ENCODE results near the gene SNORC.

The SNORC gene

DNA sequence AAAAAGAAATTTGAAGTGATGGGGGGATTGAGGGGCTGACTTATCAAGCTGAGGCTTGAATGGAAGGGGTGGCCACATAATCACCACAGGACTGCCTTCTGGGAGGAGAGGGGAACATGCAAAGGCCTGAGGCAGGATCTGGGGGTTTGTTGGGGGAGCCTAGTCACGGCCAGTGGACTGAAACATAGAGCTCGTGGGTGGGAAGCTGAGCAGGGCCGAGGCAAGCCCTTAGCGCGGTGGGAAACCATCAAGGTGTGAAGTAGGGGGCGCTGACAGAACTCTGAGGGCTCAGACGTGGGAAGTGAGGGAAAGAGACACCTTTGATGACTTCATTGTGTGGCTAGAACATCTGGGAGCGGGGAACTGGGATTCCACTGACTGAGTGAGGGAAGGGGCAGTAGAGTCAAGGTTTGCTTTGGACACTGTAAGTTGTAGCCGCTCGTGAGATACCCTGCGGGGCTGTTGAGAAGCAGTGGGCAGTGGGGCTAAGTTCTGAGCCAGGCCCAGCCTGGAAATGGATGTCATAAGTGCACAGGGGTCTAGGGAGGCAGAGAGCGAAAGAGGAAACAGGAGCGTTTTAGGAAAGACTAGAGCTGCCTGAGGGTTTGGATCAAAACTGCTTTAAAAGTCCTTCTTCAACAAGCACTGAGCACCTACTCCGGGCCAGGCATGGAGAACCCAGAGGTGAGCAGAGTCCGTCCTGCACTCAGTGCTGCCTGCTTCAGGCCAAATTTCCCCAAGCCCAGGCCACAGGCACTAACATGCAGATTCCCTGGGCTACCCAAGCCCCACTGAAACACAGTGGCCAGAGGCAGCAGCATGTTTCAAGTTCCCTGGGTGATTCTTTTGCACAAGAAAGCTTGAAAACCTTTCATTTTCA, 686 bp upstream of the SNORC start:
- no peak for DNase-seq

DNA sequence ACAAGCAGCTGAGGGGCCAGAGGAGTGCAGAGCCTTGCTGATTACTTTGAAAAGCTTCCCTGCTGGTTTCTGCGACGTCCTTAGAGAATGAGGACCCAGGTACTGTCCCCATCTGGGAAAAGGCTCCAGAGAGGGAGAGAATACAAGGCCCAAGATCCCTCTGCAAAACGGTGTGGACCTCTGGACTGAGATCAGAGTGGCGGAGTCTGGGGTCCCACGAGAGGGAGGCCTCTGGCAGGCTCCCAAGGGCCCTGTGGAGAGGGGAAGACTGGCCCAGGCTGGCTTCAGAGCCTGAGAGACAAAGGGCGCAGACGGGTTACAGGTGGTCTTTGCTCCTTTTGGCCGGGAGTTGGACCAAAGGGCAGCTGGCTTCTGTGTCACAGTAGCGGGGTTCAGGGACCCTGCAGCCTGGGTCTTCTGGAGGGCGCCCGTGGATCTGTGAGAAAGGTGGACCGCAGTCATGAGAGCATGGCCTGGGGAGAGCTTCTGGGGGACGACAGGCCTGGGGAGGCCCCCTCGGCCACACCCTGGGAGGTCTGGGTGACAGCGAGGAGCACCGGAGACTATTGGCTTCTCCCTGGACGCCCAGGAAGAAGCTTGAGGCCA, 805 bp downstream of the SNORC start:
- no peak for DNase-seq

DNA sequence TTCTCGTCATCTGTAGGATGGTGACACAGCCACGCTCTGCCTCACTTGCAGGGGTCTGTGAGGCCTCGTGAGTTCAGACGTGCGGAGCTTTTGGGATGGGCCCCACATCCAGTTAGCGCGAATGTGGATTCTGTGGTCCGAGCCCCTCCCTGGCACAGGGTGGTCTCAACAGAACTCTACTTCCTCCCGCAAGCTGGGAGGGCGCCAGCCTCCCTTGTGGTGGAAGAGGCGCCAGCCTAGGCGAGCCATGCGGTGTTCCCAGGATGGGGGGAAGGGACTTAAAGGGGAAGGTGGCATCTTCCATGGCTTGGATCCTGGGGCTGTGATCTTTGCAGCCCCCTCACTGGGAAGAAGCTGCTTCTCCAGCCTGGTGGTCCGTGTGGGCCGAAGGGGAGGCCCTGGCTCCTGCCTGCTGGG, 1.4 kb downstream of the SNORC start:
- no peak for DNase-seq

DNA sequence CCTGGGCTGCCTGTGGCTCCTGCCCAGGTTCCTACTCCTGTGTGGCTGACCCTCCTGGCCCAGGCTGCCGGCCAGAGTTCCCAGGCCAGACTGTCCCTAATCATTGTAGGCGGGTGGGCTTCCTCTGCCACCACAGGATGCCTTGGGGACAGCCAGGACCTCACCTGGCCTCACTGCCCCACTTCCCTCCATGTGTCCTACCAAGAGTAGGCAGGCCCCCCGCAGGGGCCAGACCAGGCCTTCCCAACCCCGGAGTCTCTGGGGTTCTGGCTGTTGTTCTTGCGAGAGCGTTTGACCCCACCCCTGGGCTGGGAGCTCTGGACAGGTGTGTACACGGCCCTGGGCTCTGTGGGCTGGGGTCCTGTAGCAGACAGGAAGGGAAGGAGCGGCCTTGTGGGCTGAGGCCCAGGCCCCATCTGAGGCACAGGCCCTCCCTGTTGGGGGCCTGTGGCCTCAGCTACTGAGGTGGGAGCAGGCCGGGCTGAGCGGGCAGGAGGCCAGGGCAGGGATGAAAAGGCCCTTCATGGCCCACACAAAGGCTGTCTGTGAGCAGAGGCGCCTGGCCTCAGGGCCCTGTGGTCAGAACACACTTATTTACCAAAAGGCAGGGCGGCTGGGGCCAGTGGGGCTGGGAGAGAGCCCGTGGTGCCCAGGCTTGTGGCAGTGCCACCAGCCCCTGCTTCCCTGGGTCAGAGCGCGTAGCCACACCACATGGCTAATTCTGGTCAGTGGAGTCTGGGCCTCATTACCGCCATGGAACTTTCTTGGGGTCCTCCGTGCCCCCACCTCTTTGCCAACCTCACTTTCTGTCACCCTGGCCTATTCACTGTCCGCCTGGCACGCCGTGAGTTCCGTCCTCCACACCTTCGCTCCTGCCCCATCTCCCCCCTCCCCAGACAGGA, 2.0 kb downstream of the SNORC start:
- DNase-seq, result no peak

- no peak for DNase-seq
These were observed 2.8 kb downstream of the SNORC start for GRCh38 chr2:232872826-232873225.

GRCh38 chr2:232873292-232873908, 3.3 kb downstream of the SNORC start:
- no peak for DNase-seq

DNA sequence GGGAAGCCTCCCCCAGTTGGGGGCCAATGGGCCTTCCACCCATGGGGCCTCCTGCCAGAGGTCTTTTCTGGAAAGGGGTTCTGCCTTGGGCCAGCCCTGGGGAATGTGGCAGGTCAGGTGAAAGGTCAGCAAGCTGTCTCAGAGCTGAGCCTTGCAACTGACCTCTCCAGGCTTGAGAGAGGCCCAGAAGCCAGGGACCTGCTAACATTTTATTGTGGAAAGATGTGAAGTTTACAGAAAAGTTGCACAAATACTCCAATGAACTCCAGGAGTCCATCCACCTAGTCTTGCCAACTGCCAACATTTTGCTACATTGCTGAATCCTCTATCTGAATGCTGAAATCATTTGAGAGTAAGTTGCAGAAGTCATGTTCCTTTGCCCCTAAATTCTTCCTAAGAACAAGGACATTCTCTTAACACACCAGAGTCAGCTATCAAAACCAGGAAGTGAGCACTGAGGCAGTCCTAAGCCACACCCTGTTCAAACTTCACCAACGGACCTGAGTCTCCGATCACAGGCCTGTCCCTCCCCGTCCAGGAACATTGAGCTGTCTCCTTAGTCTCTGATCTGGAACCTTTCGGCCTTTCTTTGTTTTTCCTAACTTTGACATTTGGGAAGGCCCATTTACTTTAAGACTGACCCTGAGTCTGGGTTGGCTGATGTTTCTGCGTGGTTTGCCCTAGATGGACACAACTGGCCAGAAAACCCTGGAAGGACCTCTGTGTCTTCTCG, 4.0 kb downstream of the SNORC start:
- DNase-seq, result no peak

- DNase-seq, result no peak
These were observed 4.7 kb downstream of the SNORC start for GRCh38 chr2:232874677-232875223.

- no peak for DNase-seq
These were observed 5.4 kb downstream of the SNORC start for GRCh38 chr2:232875256-232876121.

DNA sequence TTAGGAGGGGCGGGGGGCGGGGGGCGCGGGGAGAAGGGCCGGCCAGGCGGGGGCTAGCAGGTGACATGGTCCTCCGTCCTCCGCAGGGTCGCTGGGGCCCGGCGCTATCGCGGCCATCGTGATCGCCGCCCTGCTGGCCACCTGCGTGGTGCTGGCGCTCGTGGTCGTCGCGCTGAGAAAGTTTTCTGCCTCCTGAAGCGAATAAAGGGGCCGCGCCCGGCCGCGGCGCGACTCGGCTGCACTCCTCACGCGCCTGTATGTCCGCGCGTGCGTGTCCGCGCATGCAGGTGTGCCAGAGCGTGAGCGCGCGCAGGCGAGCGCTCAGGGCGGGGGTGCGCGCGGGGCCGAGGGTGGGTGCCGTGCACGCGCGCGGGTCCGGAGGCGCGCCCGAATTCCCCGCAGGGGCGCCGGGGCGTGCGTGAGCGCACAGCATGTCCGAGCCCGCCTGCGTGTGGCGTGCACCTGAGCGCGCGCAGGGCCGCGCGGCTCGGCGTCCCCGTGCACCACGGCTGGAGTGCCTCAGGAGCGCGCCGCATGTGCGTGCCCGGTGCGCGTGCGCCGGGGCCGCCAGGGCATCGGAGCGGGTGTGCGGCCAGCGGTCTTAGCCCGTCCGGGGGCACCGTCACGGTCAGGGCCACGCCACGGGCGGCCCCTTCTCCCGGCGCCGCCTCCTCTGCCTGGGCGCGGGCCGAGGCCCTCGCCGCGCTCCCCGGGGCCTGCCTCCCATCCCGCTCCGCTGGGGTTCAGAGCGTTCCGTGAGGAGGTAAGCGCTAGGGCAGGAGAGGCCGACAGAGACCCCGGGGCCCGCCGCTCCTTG, 6.3 kb downstream of the SNORC start:
- DNase-seq, result no peak

DNA sequence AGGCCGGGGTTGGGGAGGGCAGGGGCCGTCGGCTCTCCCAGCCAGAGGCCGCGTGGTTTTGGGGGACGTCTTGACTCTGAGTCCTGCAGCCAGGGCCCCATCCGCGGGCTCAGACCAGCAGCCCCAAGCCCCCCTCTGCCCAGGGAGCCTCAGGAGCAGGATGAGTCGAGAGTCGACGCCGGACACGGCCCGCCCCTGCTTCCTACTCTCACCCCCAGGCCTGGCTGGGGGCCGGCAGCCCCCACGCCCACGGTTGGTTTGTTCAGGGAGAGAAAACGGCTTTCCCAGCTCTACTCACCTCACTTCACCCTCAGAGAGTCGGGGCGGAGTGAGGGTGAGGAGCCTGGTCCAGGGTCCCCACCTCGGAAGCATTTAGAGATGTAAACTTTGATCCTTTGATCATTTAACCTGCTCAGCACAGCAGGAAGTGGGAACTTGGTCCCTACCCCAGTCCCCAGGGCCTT, 6.9 kb downstream of the SNORC start:
- DNase-seq, result no peak

DNA sequence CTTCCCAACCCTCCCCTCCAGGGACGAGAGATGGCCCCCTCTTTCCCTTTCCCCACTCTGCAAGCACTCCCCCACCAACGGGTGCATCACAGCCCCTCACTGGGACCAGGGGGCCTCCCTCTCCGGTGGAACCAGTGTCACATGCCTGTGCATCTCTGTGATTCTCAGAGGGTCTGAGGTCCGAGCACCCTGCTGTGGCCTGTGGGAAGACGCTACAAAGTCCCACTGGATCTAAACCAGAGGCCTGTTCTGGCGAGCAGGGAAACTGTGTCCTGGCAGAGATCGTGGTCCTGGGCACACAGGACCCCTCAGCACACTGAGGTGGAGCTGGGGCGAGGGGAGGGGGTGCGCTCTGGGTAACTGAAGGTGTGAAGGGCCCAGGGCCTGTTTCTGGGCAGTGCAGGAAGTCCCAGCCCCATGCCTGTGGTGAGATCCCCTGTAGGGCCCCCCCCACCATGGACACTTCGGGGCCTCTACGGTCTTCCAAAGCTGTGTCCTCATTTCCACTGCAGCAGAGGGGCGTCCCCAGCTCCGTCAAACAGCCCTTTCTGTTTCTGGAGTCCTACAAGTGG, 8.0 kb downstream of the SNORC start:
- DNase-seq, result no peak

DNA sequence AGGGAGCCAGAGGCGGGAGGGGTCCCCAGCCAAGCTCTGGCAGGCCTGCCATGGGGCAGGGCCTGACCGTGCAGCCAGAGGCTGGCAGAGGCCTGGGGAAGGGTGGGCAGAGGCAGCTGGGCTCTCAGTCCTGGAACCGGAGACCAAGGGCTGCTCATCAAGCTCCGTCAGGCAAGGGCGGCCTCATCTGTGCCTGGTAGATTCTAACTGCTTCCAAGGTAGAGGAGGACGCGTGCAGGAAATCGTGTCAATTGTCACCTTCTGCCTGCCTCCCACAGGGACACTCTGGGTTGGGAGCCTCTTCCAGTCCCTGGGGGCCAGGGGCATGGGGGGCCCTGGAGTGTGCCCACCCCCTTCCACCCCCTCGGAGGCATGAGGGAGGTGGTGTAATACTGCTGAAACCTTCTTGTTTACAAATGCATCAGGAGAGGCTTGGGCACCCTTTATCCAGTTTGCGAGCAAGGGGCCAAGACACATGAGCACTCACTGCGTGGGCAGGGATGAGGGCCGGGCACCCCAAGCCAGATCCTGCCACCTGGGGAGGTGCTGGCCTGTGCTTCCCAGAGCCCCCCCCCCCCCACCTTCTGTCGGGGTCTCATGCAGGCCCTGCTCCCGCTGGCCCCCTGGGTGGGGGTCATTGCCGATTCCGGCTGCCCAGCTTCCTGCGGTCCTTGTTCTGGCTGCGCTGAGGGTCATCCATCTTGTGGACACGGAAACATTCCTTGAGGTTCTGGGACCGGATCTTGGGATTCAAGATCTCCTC, 9.0 kb downstream of the SNORC start:
- DNase-seq, result no peak

DNA sequence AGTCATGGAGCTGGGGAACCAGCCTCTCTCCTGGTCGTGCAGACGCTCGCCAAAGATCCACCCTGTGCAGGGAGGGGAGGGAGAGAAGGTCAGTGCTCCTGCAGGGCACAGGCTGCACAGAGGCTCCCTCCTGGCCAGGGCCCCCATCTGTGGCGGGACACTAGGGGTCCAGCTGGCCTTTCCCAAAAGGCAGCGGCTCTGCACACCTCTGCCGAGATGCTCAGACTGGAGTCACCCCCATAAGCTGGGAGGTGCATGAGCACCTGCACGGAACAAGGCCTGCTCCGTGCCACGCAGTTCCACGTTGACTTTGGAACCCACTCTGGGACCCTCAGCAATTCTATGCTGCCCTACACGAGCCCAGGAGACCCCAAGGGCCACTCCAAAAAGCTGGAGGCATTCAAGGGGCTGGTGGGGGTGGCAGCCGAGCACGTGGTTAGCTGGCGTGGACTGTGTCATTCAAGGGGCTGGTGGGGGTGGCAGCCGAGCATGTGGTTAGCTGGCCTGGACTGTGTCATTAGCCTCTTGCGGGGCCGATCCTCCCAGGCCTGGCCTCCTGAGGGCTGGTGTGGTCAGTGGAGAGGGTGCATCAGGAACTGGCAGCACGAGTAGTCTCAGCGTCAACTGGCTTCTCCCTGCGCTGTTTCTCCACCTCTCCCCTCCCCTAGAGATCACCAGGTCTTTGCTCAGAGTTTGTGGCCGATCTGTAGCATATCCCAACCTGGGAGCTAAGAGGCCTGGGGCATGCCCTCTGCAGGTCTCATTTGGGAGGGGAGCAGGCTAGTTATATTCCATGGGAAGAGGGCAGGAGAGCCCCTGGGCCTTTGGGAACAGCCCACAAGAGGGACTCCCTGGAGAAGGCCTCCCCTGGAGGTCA, 9.8 kb downstream of the SNORC start:
- DNase-seq, result no peak

DNA sequence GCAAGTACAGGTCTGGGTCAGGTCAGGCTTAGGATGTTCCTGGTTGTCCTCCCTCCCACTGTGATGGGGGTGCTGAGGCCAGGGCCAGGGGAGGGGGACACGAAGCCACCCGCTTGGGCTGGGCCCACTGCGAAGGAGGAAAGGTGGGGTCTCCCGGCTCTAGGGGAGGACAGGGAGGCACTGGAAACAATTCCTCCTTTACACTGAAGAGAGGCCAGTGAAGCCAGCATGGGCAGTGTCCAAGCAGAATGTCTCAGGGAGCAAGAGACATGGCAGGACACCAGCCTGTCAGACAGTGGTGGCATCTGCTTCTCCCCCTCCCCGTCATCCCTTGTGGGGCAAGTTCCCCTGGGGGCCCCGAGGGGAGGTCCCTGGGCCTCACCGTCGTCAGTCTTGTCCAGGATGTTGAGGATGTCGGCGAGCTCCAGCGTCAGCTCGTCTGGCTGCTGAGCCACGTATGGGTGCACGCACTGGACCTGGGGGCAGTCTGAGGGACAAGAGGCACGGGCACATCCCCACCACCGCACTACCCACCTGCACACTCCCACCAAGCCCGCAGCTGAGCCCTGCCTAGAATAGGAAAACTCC, 10.8 kb downstream of the SNORC start:
- no peak for DNase-seq

GRCh38 chr2:232882085-232882484, 12.0 kb downstream of the SNORC start:
- DNase-seq, result no peak

GRCh38 chr2:232882505-232883115, 12.5 kb downstream of the SNORC start:
- no peak for DNase-seq

All from fibroblast of skin of right quadriceps (primary cell).